Limb (tissue), 2 donors: Measurements from ENCODE around the gene DDX49.

Source experiments
- DNase-seq, 2 donors: peaks; one replicate each; pipeline ENCODE4 v3.0.0-alpha.2; 2016; ENCODE audit errors: extremely low spot score in 2 of 2

Gene DDX49

DNA sequence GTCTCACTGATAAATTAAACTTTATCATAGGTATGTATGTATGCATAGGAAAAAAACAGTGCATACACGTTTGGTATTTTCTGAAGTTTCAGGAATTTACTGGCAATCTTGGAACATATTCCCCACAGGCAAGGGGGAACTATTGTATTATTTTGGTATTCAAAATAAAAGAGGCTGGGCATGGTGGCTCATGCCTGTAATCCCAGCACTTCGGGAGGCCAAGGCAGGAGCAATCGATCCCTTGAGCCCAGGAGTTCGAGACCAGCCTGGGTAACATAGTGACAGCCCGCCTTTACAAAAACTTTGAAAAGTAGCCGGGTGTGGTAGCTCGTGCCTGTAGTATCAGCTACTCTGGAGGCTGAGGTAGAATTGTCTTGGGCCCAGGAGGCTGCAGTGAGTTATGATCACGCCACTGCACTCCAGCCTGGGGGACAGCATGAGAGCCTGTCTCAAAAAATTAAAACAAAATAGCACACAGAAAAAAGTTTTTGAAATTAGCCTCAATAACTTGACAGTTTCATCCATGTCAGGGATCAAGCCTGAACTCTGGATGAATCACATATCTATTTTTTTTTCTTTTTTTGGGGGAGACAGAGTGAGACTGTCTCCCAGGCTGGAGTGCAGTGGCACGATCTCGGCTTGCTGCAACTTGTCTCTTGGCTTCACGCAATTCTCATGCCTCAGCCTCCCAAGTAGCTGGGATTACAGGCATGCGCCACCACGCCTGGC lies 50.6 kb downstream of the DDX49 start:
- no peak for DNase-seq

DNA sequence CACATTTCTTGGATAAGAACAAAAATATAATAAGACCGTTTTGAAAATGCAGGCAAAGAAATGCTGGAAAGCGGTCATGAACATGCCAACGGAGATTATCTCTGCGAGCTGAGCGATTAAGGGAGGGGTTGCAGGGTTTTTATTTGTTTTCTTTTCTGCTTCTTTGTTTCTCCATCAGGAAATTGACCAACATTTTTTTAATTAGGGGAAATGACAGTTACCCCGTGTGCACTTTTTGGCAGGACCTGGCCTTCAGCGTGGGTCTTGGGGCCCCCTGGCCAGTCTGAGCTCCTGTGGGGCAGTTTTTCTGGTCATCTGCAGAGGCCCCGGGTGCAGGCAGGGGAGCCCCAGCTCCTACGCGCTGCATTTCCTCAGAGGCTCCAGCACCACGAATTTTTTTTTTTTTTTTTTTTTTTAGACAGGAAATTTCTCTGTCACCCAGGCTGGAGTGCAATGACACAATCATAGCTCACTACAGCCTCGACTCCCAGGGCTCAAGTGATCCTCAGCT lies 52.8 kb downstream of the DDX49 start:
- no peak for DNase-seq

DNA sequence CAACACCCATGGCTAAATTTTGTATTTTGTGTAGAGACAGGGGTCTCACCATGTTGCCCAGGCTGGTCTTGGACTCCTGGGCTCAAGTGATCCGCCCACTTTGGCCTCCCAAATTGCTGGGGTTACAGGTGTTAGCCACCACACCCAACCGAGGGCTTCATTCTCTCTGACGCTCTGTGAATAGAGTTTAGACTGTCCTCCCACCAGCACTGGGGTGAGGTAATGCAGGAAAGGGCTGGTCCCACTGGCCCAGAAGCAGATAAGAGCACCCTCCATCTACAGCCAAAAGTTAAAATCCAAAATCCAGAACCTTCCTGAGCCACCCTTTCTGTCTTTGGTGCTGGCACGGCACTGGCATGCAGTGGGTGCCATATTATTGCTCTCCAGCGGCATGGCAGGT lies 53.3 kb downstream of the DDX49 start:
- no peak for DNase-seq

DNA sequence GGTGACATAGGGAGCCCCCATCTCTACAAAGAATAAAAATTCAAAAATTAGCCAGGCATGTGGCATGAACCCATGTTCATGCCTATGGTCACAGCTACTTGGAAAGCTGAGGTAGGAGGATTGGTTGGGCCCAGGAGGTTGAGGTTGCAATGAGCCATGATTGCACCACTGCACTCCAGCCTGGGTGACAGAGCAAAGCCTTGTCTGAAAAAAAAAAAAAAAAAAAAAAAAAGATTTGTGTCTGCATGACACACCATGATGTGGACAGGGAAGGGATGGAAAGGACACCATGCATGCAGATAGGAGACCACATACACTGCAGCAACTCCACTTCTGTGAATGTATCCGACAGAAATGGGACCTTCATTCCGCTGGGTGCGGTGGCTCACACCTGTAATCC lies 55.5 kb downstream of the DDX49 start:
- DNase-seq, result no peak

DNA sequence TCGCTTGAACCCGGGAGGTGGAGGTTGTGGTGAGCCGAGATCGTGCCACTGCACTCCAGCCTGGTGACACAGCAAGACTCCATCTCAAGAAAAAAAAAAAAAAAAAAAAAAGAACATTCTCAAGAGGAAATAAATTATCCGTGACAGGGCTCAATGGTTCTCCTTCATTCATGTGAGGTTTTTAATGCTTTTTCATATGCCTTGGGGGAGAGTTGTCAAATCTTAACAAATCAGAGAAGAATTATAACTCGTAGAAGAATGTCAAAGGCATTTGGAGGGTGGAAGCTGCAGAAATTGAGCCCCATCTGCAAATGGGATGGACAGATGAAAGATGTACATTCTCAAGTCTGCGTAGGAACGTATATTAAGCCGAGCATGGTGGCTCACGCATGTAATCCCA lies 56.4 kb downstream of the DDX49 start:
- no peak for DNase-seq
